SJCRH30 (cell line): ENCODE measurements around the gene GRWD1. TPM values are rescaled to one million over a fixed set of nuclear protein-coding genes. Genes with fewer than 3 reads are reported as not detected.
"Not testable (repeated sequence)": the region's sequence is repeated elsewhere in the genome, so short reads cannot be mapped to it uniquely, and the experiment has no call there.

ENCODE experiments used
- DNase-seq, 2 experiments: peaks; one replicate each; pipeline ENCODE4 v3.0.0-alpha.2; 2015 to 2020
- H3K27ac ChIP-seq: fragments of 250-450 bp; sonication (Bioruptor Pico); 2 replicates; pipeline ENCODE4 v1.5.1; 2020; ENCODE audit warnings: mild to moderate bottlenecking, moderate library complexity
- H3K27me3 ChIP-seq: fragments of 250-450 bp; sonication (Bioruptor Pico); 2 replicates; pipeline ENCODE4 v1.5.1; 2020; ENCODE audit warnings: mild to moderate bottlenecking, moderate library complexity
- H3K36me3 ChIP-seq: fragments of 250-450 bp; sonication (Bioruptor Pico); 2 replicates; pipeline ENCODE4 v1.5.1; 2020; ENCODE audit warnings: mild to moderate bottlenecking, moderate library complexity
- H3K4me1 ChIP-seq: fragments of 250-450 bp; sonication (Bioruptor Pico); 2 replicates; pipeline ENCODE4 v1.5.1; 2020; ENCODE audit warnings: mild to moderate bottlenecking, moderate library complexity
- H3K4me3 ChIP-seq: fragments of 250-450 bp; sonication (Bioruptor Pico); 2 replicates; pipeline ENCODE4 v1.5.1; 2020; ENCODE audit warnings: mild to moderate bottlenecking, moderate library complexity
- H3K9me3 ChIP-seq: fragments of 250-450 bp; sonication (Bioruptor Pico); replicated peaks from 2 replicates; pipeline ENCODE4 v1.5.1; 2020; ENCODE audit warnings: mild to moderate bottlenecking, moderate library complexity
- total RNA-seq: library from RNA; depleted of rRNA; stranded (reverse); fragments of >200 nt; shearing (Covaris generic); gene quantifications from 2 replicates; pipeline ENCODE4 v1.2.3, GENCODE V29; 2014

GRWD1 gene
- total RNA-seq, 1 experiment from 2014 or later = 44.6 TPM

DNA sequence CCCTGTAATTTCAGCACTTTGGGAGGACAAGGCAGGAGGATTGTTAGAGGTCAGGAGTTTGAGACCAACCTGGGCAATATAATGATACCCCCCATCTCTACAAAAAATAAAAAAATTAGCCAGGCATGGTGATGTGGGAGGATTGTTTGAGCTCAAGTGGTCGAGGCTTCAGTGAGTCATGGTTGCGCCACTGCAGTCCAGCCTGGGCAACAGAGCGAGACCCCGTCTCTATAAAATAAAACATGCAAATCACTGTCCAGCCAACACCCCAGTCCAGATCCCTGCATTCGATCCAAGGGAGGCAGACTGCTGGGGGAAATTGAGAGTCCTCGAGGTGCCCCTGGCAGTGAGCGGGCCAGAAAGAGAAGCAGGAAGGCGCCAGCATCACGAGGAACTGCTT, 30.4 kb downstream of the GRWD1 start:
- H3K36me3 ChIP-seq = peaks cover 66% of the 10 kb centered on the region
- H3K4me1 ChIP-seq = no peaks in the 10 kb centered on the region
- H3K9me3 ChIP-seq = no peaks in the 10 kb centered on the region
- no peaks in the 10 kb centered on the region for H3K27me3 ChIP-seq
- no peak overlapping the region for H3K4me3 ChIP-seq
- H3K27ac ChIP-seq = no peak overlapping the region
- no peak for DNase-seq

- Histone ChIP-seq H3K36me3 (peaks cover 59% of the 10 kb centered on the region), H3K4me3 (no peak overlapping the region), H3K27me3 (no peaks in the 10 kb centered on the region), H3K27ac (no peak overlapping the region), H3K9me3 (no peaks in the 10 kb centered on the region), H3K4me1 (peaks cover 9% of the 10 kb centered on the region)
- no peak for DNase-seq
Observed at GRCh38 chr19:48477067-48477685, 31.4 kb downstream of the GRWD1 start.

GRCh38 chr19:48477698-48478338, 32.0 kb downstream of the GRWD1 start:
- Histone ChIP-seq H3K4me3 (no peak overlapping the region), H3K27ac (no peak overlapping the region), H3K9me3 (no peaks in the 10 kb centered on the region), H3K36me3 (peaks cover 59% of the 10 kb centered on the region), H3K4me1 (peaks cover 11% of the 10 kb centered on the region), H3K27me3 (no peaks in the 10 kb centered on the region)
- DNase-seq = no peak

DNA sequence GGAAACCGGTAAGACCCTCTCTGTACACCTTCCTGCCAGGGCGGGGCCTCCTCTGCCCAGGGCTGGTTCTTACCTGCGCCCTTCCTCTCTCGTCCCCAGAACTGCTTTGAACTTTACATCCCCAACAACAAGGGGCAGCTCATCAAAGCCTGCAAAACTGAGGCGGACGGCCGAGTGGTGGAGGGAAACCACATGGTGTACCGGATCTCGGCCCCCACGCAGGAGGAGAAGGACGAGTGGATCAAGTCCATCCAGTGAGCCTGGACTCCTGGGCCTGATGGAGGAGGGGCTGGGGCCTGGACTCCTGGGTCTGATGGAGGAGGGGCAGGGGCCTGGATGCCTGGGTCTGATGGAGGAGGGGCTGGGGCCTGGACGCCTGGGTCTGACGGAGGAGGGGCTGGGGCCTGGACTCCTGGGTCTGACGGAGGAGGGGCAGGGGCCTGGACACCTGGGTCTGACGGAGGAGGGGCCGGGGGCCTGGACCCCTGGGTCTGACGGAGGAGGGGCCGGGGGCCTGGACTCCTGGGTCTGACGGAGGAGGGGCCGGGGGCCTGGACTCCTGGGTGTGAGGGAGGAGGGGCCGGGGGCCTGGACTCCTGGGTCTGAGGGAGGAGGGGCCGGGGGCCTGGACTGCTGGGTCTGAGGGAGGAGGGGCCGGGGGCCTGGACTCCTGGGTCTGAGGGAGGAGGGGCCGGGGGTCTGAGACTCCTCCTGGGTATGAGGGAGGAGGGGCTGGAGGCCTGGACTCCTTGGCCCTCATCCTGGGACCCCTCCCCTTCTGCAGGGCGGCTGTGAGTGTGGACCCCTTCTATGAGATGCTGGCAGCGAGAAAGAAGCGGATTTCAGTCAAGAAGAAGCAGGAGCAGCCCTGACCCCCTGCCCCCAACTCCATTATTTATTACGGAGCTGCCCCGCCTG, 32.8 kb downstream of the GRWD1 start:
- Histone ChIP-seq H3K36me3 (peaks cover 53% of the 10 kb centered on the region), H3K27ac (no peak overlapping the region), H3K4me3 (no peak overlapping the region), H3K4me1 (peaks cover 11% of the 10 kb centered on the region), H3K27me3 (no peaks in the 10 kb centered on the region), H3K9me3 (no peaks in the 10 kb centered on the region)
- no peak for DNase-seq

GRCh38 chr19:48479686-48480085, 33.9 kb downstream of the GRWD1 start:
- H3K4me3 ChIP-seq = no peak overlapping the region
- H3K36me3 ChIP-seq = peaks cover 44% of the 10 kb centered on the region
- no peak for DNase-seq
- H3K27me3 ChIP-seq = no peaks in the 10 kb centered on the region
- H3K9me3 ChIP-seq = no peaks in the 10 kb centered on the region
- no peak overlapping the region for H3K27ac ChIP-seq
- peaks cover 11% of the 10 kb centered on the region for H3K4me1 ChIP-seq

GRCh38 chr19:48480183-48480557, 34.4 kb downstream of the GRWD1 start:
- Histone ChIP-seq H3K4me3 (no peak overlapping the region), H3K36me3 (peaks cover 39% of the 10 kb centered on the region), H3K27ac (no peak overlapping the region)

GRCh38 chr19:48480558-48481500, 35.0 kb downstream of the GRWD1 start:
- Histone ChIP-seq H3K27ac (no peak overlapping the region), H3K27me3 (no peaks in the 10 kb centered on the region), H3K4me1 (peaks cover 14% of the 10 kb centered on the region), H3K36me3 (peaks cover 32% of the 10 kb centered on the region), H3K4me3 (no peak overlapping the region), H3K9me3 (no peaks in the 10 kb centered on the region)
- DNase-seq = no peak

More at GRCh38 chr19:48480183-48480557, 34.4 kb downstream of the GRWD1 start:
- DNase-seq = no peak
- Histone ChIP-seq H3K27me3 (no peaks in the 10 kb centered on the region), H3K9me3 (no peaks in the 10 kb centered on the region), H3K4me1 (peaks cover 14% of the 10 kb centered on the region)

DNA sequence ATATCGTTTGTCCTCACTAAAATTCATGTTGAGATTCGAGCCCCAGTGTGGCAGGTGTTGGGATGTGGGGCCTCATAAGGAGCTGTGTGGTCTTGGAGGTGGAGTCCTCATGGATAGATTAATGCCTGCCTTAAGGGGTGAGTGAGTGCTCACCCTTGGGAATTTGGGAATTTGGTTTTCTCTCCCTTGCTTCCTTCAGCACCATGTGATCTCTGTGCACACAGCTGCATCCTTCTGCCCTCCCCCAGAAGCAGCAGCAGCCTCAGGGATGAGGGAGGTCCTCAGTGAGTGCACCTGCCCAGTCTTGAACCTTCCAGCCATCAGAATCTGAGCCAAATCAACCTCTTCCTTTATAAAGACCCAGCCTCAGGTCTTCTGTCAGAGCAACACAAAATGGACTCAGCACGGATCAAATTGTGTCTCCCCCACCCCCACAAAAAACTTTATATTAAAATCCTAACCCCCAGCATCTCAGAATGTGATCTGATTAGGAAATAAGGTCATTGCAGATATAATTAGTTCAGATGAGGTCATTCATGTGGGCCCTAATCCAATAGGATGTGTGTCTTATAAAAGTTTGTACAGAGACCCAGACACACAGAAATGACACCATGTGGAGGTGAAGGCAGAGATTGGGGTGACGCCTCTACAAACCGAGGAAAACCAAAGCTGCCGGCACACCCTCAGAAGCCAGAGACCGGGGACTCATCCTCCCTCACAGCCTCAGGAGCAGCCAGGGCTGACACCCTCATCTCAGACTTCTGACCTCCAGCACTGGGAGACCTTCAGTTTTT, 36.3 kb downstream of the GRWD1 start:
- peaks cover 14% of the 10 kb centered on the region for H3K4me1 ChIP-seq
- H3K4me3 ChIP-seq = no peak overlapping the region
- H3K9me3 ChIP-seq = no peaks in the 10 kb centered on the region
- H3K36me3 ChIP-seq = peaks cover 20% of the 10 kb centered on the region
- peak; percentile 62 to 74 for DNase-seq
- 0 out of 2 replicates have a peak, but pooled peaks cover 5% of the 10 kb centered on the region for H3K27me3 ChIP-seq
- no peak overlapping the region for H3K27ac ChIP-seq

GRCh38 chr19:48483301-48483700, 37.5 kb downstream of the GRWD1 start:
- Histone ChIP-seq H3K36me3 (peaks cover 8% of the 10 kb centered on the region; the same call in 1 of the 2 replicates), H3K9me3 (no peaks in the 10 kb centered on the region), H3K4me3 (no peak overlapping the region), H3K27ac (no peak overlapping the region), H3K27me3 (0 out of 2 replicates have a peak, but pooled peaks cover 5% of the 10 kb centered on the region), H3K4me1 (peaks cover 21% of the 10 kb centered on the region)
- DNase-seq = no peak

GRCh38 chr19:48484247-48484893, 38.6 kb downstream of the GRWD1 start:
- Histone ChIP-seq H3K4me3 (no peak overlapping the region), H3K27me3 (0 out of 2 replicates have a peak, but pooled peaks cover 5% of the 10 kb centered on the region), H3K27ac (no peak overlapping the region), H3K9me3 (no peaks in the 10 kb centered on the region), H3K36me3 (peaks cover 3% of the 10 kb centered on the region; the same call in 1 of the 2 replicates), H3K4me1 (peaks cover 21% of the 10 kb centered on the region)
- no peak for DNase-seq

GRCh38 chr19:48484931-48485612, 39.3 kb downstream of the GRWD1 start:
- no peaks in the 10 kb centered on the region for H3K36me3 ChIP-seq
- 0 out of 2 replicates have a peak, but pooled peaks cover 5% of the 10 kb centered on the region for H3K27me3 ChIP-seq
- H3K4me3 ChIP-seq = no peak overlapping the region
- H3K27ac ChIP-seq = no peak overlapping the region
- no peaks in the 10 kb centered on the region for H3K9me3 ChIP-seq
- no peak for DNase-seq
- peaks cover 21% of the 10 kb centered on the region for H3K4me1 ChIP-seq

GRCh38 chr19:48486706-48487105, 40.9 kb downstream of the GRWD1 start:
- H3K4me3 ChIP-seq, DNase-seq, H3K9me3 ChIP-seq, H3K36me3 ChIP-seq, H3K27ac ChIP-seq: not testable (repeated sequence)
- peaks cover 13% of the 10 kb centered on the region for H3K27me3 ChIP-seq
- peaks cover 21% of the 10 kb centered on the region for H3K4me1 ChIP-seq
